SK-MEL-5 (cell line): ENCODE measurements around the gene SLCO2B1. TPM values are rescaled to one million over a fixed set of nuclear protein-coding genes. Genes with fewer than 3 reads are reported as not detected.
"Not testable (repeated sequence)": the region's sequence is repeated elsewhere in the genome, so short reads cannot be mapped to it uniquely, and the experiment has no call there.

Source experiments
- DNase-seq: peaks from one replicate; pipeline ENCODE4 v3.0.0-alpha.2; 2016; ENCODE audit warnings: low read depth, low spot score
- in situ Hi-C: cut with HindIII; loops from 2 replicates; pipeline ENCODE4 v1.10.0; 2016; ENCODE audit warnings: low sequenced_read_pairs, high pct_unique_total_duplicates, low pct_unique_long_range_greater_than_20kb
- polyA plus RNA-seq, 2 experiments: library from polyadenylated mRNA; depleted of rRNA; stranded (reverse); fragments of >200 nt; gene quantifications; 2 replicates each; pipeline ENCODE4 v1.2.3, GENCODE V29; 2015
- total RNA-seq: library from RNA; depleted of rRNA; stranded (reverse); fragments of >200 nt; shearing (Covaris generic); gene quantifications from 2 replicates; pipeline ENCODE4 v1.2.3, GENCODE V29; 2014; rRNA removed

The SLCO2B1 gene
- 0.13 TPM in 1 of 2 replicates, not detected in the other for total RNA-seq
- 0.21 and 0.71 TPM in 2 replicates for polyA plus RNA-seq (2015; cell fraction: cytosol; rRNA removed)
- polyA plus RNA-seq (2015; cell fraction: nucleus; rRNA removed) = 2.1 TPM in 1 of 2 replicates, not detected in the other

DNA sequence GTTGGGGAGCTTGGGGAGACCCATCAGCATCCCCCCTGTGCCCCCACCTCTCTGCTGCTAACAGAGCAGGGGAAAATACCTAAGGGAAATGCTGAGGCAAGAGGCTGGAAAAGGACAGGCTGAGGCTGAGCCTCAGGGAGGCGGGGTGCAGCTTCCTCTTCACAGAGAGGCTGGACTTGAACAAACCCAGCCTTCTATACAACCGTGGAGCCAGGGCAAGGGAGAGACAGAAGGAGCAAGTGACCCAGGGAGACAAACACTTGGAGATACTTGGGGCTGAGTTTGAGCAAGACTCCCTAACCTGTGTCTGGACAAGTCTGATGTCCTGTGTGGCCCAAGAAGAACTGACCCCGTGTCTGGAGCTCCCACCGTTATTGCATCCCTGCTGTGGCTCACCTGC, at the start of gene SLCO2B1:
SLCO2B1 (plus strand) TSS at position 229 of the 400 bp plus-strand sequence. CDS start 275 bp downstream, outside the sequence.
- in situ Hi-C loops = no loop called here
- no peak for DNase-seq

DNA sequence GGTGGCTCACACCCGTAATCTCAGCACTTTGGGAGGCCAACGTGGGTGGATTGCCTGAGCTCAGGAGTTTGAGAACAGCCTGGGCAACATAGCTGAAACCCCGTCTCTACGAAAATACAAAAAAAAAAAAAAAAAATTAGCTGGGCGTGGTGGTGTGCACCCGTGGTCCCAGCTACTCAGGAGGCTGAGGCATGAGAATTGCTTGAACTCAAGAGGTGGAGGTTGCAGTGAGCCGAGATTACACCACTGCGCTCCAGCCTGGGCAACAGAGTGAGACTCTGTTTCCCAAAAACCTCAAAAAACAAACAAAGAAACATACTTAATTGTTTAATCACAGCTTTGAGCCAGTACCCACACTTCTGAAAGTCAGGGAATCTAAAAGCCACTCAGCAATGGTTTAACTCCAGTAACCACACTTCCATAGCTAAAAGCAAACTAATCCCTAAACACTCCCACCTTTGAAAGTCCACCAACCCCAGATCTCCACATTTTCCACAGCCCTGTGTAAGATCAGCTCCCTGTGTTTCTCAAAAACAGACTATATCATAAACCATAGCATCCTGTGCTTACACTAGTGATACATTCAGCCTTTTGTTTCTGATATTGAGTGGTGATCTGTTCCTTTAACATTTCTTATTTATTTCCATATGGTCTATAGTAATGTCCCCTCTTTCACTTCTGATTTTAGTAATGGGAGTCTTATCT, 49.3 kb upstream of the SLCO2B1 start:
- no peak for DNase-seq
- in situ Hi-C loops = loop anchor here (25.0 kb wide), 1 partner anchor 111 kb away; no protein-coding TSS in a partner anchor

DNA sequence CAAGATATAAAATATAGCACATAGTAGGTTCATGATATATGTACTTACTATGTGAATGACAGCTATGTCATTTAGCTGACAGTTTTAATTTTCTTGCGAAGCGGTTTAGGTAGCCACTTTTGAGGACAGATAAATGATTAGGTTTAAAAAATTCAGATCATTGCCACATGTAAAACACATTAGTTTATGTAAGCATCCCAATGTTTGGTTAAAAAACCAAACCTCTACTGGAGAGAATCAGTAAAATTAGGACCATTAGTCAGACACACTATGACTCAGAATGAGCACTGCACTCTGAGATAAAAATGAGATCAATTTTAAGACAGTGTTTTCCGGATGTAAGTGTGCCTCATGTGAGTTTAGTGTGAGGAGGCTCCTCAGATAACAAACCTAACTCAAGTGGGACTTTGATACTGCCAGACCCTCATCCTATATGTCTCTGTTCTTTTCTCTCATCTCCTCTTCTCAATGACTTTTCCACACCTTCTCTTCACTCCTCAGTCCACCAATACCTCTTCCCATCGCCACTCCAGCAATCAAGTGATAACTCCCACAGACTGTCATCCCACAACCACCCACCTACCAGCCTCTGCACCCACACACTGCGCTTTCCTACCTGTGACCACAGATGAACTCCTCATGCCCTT, 47.4 kb upstream of the SLCO2B1 start:
- in situ Hi-C loops = loop anchor here (25.0 kb wide), 1 partner anchor 109 kb away; no protein-coding TSS in a partner anchor
- DNase-seq = no peak

- in situ Hi-C loops = loop anchor here (25.0 kb wide), 1 partner anchor 107 kb away; no protein-coding TSS in a partner anchor
Observed at GRCh38 chr11:75105462-75105925, 45.4 kb upstream of the SLCO2B1 start.

GRCh38 chr11:75105967-75106681, 44.8 kb upstream of the SLCO2B1 start:
- in situ Hi-C loops = loop anchor here (25.0 kb wide), 1 partner anchor 106 kb away; no protein-coding TSS in a partner anchor
- not testable (repeated sequence) for DNase-seq

More at GRCh38 chr11:75105462-75105925, 45.4 kb upstream of the SLCO2B1 start:
- peak; percentile 60 for DNase-seq

DNA sequence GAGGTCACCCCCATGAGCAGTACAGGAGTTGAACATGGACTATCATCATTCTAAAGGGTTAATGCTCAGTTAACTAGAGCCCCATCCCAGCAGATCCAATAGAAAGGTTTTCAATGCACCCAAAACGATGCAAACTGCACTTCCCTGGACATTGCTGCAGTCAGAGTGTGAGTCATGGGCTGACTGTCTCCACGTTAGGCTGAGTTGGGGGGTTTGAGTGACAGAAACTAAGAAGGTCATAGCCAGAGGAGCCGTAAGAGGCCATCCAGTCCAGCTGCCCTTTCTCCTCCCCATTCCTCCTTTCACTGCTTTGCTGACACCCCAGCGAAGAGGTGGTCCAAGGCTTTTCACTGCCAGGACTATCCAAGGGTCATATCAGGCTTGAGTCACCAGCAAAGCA, 43.7 kb upstream of the SLCO2B1 start:
- no peak for DNase-seq
- in situ Hi-C loops = loop anchor here (25.0 kb wide), 1 partner anchor 105 kb away; no protein-coding TSS in a partner anchor

GRCh38 chr11:75112200-75112599, 38.7 kb upstream of the SLCO2B1 start:
- no peak for DNase-seq
- in situ Hi-C loops = loop anchor here (25.0 kb wide), 1 partner anchor 100 kb away; no protein-coding TSS in a partner anchor

DNA sequence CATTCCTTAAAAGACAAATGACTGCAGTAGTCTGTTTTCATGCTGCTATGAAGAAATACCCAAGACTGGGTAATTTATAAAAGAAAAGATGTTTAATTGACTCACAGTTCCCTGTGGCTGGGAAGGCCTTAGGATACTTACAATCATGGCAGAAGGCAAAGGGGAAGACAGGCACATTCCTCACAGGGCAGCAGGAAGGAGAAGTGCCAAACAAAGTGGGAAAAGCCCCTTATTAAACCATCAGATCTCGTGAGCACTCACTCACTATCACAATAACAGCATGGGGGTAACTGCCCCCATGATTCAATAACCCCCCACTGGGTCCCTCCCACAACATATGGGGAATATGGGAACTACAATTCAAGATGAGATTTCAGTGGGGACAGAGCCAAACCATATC, 37.9 kb upstream of the SLCO2B1 start:
- DNase-seq = no peak
- in situ Hi-C loops = loop anchor here (25.0 kb wide), 1 partner anchor 99 kb away; no protein-coding TSS in a partner anchor

GRCh38 chr11:75114465-75114864, 36.4 kb upstream of the SLCO2B1 start:
- DNase-seq = no peak
- in situ Hi-C loops = loop anchor here (25.0 kb wide), 1 partner anchor 98 kb away; no protein-coding TSS in a partner anchor

- DNase-seq = no peak
- in situ Hi-C loops = loop anchor here (25.0 kb wide), 1 partner anchor 94 kb away; no protein-coding TSS in a partner anchor
Observed at GRCh38 chr11:75118577-75118976, 32.3 kb upstream of the SLCO2B1 start.

DNA sequence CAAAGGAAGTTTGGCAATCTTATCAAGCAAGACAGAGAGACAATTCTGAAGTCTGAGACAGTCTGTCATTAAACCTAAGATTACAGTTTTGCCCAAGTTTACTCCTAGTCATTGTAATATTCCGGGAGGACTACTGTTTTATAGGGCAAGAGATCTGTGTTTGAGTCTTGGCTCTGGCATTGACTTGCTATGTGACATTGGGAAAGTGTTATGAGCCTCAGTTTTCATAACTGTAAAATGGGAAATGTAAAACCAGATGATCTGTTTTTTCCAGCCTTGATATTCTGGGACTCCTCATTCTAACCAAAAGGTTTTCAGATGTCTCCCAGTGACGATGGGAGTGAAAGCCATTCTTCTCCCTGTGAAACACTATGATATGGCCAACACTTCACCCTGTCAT, 24.3 kb upstream of the SLCO2B1 start:
- in situ Hi-C loops = no loop called here
- DNase-seq = no peak

DNA sequence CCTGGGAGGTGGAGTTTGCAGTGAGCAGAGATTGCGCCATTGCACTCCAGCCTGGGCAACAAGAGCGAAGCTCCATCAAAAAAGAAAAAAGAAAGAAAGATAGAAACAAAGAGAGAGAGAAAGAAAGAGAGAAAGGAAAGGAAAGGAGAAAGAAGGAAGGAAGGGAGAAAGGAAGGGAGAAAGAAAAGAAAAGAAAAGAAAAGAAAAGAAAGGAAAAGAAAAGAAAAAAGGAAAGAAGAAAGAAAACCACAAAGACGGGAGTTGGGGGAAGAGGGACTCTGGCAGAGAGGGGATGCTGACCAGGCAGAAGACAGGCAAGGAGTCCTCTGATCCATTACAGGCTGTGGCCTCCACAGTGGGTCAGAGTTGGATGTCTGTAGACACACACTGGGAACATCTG, 18.8 kb upstream of the SLCO2B1 start:
- in situ Hi-C loops = no loop called here
- DNase-seq = no peak

DNA sequence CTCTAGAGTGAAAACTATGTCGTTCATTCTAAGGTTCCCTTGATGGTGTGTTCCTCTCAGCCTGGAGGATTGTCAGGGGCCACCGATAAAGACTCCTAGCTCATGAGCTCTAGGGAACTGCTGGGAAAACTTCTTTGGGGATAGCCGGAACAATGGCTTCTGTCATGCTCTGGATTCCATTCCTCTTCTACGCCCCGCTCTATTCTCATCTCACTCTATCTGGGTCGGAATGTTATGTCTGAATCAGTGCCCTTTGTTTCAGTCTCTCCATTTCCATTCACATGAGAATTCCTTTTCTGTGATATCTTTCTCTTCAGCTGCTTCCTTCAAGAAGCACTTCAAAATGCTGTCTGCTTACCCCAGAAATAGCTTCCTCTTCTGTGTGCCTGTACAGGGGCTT, 16.9 kb upstream of the SLCO2B1 start:
- DNase-seq = peak; percentile 83
- in situ Hi-C loops = no loop called here

DNA sequence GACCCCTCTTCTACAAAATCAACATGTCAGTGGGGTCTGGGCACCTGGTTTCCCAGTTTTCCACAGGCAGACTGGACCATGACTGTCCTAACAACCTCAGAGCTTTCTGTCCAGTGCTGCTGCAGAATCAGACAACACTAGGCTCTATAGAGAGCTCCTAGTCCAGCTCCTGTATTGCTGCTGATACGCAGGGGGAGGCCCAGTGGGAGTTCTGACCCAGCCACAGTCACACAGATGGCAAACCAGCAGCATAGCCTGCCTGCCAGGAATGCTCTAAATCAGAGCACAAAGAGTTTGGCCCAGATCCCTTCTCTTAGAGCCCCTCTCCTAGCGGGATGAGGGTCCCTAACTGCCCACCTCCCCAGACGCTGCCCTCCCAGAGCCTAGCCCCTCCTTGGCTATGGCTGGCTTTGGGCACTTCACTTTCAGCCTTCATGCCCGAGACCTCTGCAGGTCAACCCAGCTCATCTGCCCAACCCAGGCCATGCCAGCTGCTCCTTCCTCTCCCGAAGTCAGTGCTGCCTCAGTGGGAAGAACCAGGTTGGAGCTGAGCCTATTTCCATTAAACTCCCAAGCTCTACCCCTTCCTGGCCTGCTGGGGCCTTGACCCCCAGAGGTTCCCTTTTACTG, 15.8 kb upstream of the SLCO2B1 start:
- in situ Hi-C loops = no loop called here
- no peak for DNase-seq

- in situ Hi-C loops = no loop called here
Observed at GRCh38 chr11:75135651-75136050, 15.3 kb upstream of the SLCO2B1 start.

GRCh38 chr11:75140269-75141138, 10.4 kb upstream of the SLCO2B1 start:
- DNase-seq = peak; percentile 73
- in situ Hi-C loops = no loop called here

More at GRCh38 chr11:75135651-75136050, 15.3 kb upstream of the SLCO2B1 start:
- DNase-seq = no peak
